ENCODE data around the gene TRAPPC2L.

- TF ChIP-seq CTCF (conservative IDR thresholded peaks at IDR 0.05) (no peak), ZFX (IDR thresholded peaks at IDR 0.05) (no peak)
Observed at GRCh38 chr16:88911946-88912310, 55.0 kb downstream of the TRAPPC2L start.

Measured in C4-2B (cell line).